Activated CD8-positive, alpha-beta T cell treated with anti-CD3 and anti-CD28 coated beads for 36 hours (primary cell): ENCODE results near the gene PROX2. TPM values are rescaled to one million over a fixed set of nuclear protein-coding genes. Genes with fewer than 3 reads are reported as not detected.
A peak's percentile ranks its signal among the peaks of the same experiment; 100 is the strongest.

ENCODE experiments used
- ATAC-seq: fragments of 200-7000 bp; cut with Tn5 transposase; one replicate; pipeline ENCODE4 v1.10.0; 2021; ENCODE audit warnings: mild to moderate bottlenecking, moderate library complexity
- CTCF ChIA-PET: fragments of 350-600 bp; sonication (Branson Sonifier 250); formaldehyde crosslinking; loops from one replicate; lab custom pipeline; 2021; ENCODE audit warnings: antibody characterized with exemption; lab: Charles Lee
- POLR2A ChIA-PET: fragments of 350-600 bp; sonication (Branson Sonifier 250); formaldehyde crosslinking; loops from one replicate; lab custom pipeline; 2021; ENCODE audit warnings: antibody characterized with exemption; lab: Charles Lee
- DNase-seq: peaks from one replicate; pipeline ENCODE4 v3.0.0-alpha.2; 2020
- H3K27ac Mint-ChIP-seq: one replicate; pipeline ENCODE4 v1.8.0; 2021; ENCODE audit warnings: mild to moderate bottlenecking, mixed read lengths
- H3K27me3 Mint-ChIP-seq: one replicate; pipeline ENCODE4 v1.8.0; 2021; ENCODE audit warnings: mixed read lengths
- H3K36me3 Mint-ChIP-seq: one replicate; pipeline ENCODE4 v1.8.0; 2021; ENCODE audit warnings: low read depth, mixed read lengths
- H3K4me1 Mint-ChIP-seq: one replicate; pipeline ENCODE4 v1.8.0; 2021; ENCODE audit warnings: low read depth, mixed read lengths
- H3K4me3 Mint-ChIP-seq: one replicate; pipeline ENCODE4 v1.8.0; 2021; ENCODE audit warnings: mild to moderate bottlenecking, moderate library complexity, mixed read lengths
- H3K9me3 Mint-ChIP-seq: one replicate; pipeline ENCODE4 v1.8.0; 2021; ENCODE audit warnings: mixed read lengths
- intact Hi-C: fragments of 100-400 bp; cut with micrococcal nuclease; formaldehyde crosslinking; loops from one replicate; pipeline ENCODE4 v1.10.0; 2022
- total RNA-seq, 2 experiments: library from RNA; stranded (reverse); gene quantifications; one replicate each; pipeline ENCODE4 v1.2.3, GENCODE V29; 2021
- TF ChIP-seq, protein P1 (sequence below): fragments of 200-600 bp; IDR thresholded peaks from one replicate; pipeline ENCODE4 v1.8.0; 2022; ENCODE audit warnings: antibody characterized with exemption, mild to moderate bottlenecking

Gene PROX2
- total RNA-seq, 2 experiments from 2014 or later = 0.38 to 0.65 TPM

DNA sequence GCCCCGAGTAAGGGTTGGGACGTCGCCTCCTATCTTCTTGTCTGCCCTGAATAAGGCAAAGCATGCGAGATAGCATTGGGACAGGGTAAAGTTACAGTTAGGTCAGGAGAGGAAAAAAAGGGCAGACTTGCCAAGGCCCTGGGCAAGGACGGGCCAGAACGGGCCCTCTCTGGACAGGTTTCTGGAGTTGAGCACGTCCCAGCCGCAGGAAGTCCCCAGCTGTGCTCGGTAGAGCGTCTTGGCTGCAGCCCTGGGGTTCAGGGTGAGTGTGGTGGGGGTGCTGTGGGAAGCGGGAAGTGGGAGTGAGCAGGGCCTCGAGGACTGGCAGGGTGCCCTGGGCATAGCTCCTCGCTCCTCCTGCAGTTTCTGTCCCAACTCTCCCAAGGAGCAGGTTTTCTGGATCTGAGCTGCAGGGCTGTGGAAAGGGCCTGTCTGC lies 41.7 kb upstream of the PROX2 start:
- Mint-ChIP-seq H3K27me3 (peaks cover 3% of the 10 kb centered on the region), H3K4me3 (no peak overlapping the region), H3K4me1 (peaks cover 4% of the 10 kb centered on the region), H3K27ac (no peak overlapping the region), H3K9me3 (no peaks in the 10 kb centered on the region), H3K36me3 (no peaks in the 10 kb centered on the region)
- ChIA-PET CTCF (interaction anchor here (1.5 kb wide), 1 partner anchor 57 kb away, joined by 9 read pairs; no protein-coding TSS in a partner anchor), POLR2A (interaction anchor here (1.0 to 1.3 kb wide), 2 partner anchors 11 to 13 kb away, joined by 3 read pairs; no protein-coding TSS in a partner anchor)
- no peak for DNase-seq
- TF ChIP-seq, protein P1, sequence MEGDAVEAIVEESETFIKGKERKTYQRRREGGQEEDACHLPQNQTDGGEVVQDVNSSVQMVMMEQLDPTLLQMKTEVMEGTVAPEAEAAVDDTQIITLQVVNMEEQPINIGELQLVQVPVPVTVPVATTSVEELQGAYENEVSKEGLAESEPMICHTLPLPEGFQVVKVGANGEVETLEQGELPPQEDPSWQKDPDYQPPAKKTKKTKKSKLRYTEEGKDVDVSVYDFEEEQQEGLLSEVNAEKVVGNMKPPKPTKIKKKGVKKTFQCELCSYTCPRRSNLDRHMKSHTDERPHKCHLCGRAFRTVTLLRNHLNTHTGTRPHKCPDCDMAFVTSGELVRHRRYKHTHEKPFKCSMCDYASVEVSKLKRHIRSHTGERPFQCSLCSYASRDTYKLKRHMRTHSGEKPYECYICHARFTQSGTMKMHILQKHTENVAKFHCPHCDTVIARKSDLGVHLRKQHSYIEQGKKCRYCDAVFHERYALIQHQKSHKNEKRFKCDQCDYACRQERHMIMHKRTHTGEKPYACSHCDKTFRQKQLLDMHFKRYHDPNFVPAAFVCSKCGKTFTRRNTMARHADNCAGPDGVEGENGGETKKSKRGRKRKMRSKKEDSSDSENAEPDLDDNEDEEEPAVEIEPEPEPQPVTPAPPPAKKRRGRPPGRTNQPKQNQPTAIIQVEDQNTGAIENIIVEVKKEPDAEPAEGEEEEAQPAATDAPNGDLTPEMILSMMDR = no peak
- intact Hi-C loops = no loop called here
- no peak for ATAC-seq

DNA sequence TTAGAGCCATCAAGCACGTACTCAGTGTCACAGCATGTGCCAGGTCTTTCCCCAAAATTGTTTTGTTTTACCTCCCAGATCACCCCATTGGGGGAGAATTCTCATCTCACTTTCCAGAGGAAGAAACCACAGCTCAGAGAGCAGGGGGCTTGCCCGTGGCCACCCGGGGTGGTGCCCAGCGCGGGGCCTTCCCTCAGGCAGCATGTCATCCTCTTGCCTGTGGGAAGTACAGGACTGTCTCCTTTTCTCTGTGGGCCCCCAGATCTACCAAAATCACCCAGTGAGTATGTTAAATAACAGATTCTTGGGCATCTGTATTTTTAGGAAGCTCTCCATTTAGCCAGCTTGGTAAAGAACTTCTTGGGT lies 41.2 kb upstream of the PROX2 start:
- POLR2A ChIA-PET = interaction anchor here (0.6 to 1.3 kb wide), 3 partner anchors 11 to 114 kb away, joined by 3 read pairs; no protein-coding TSS in a partner anchor
- ATAC-seq (no peak), DNase-seq (no peak)
- CTCF ChIA-PET = interaction anchor here (0.8 to 1.5 kb wide), 2 partner anchors 56 to 172 kb away, joined by 3 to 9 read pairs; no protein-coding TSS in a partner anchor
- Mint-ChIP-seq H3K4me3 (no peak overlapping the region), H3K27me3 (peaks cover under 1% of the 10 kb centered on the region), H3K27ac (no peak overlapping the region), H3K4me1 (peaks cover 1% of the 10 kb centered on the region), H3K36me3 (no peaks in the 10 kb centered on the region), H3K9me3 (no peaks in the 10 kb centered on the region)
- TF ChIP-seq, protein P1 = no peak
- intact Hi-C loops = no loop called here

DNA sequence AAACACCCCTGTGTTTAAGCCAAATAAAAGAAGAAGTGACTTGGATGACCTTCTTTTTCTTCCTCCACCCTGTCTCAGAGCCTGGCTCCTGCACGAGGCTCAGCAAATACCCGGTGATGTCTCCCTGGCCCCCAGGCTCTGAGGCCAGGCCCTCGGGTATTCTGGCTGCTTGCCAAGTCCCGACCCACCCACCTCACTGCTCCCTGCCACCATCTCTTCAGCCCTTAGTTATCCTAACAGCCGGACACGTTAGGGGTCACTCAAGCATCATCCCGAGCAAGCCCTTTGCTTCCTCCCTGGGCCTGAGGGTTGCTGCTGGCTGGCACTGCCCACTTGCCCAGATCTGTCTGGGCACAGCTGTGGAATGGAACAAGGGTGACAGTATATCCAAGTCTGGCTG lies 39.9 kb upstream of the PROX2 start:
- H3K4me3 Mint-ChIP-seq = no peak overlapping the region
- POLR2A ChIA-PET = no interaction called here
- H3K36me3 Mint-ChIP-seq = no peaks in the 10 kb centered on the region
- H3K4me1 Mint-ChIP-seq = no peaks in the 10 kb centered on the region
- intact Hi-C loops = no loop called here
- ATAC-seq (no peak), DNase-seq (no peak)
- TF ChIP-seq, protein P1 = no peak
- H3K27ac Mint-ChIP-seq = no peak overlapping the region
- H3K9me3 Mint-ChIP-seq = no peaks in the 10 kb centered on the region
- CTCF ChIA-PET = no interaction called here
- H3K27me3 Mint-ChIP-seq = no peaks in the 10 kb centered on the region

DNA sequence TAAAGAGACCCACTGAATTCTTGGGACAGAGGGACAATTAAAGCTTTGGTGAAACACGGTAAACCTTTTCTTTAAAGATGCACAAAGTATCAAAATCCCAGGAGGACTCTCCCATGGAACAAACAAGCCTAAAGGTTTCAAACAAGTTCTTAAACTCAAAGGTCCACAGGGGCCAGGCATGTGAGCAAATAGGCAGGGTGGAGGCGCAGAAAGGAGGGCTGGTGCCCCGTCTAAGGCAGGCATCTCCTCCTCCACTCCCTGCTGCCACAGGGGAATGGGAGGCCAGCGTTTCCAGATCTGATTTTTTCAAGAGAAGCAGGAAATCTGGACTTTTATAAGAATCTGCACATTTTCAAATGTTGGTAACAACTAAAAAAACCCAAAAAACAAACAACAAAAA lies 39.5 kb upstream of the PROX2 start:
- DNase-seq (no peak), ATAC-seq (no peak)
- H3K4me1 Mint-ChIP-seq = no peaks in the 10 kb centered on the region
- TF ChIP-seq, protein P1 = no peak
- ChIA-PET POLR2A (no interaction called here), CTCF (interaction anchor here (1.4 kb wide), 1 partner anchor 57 kb away, joined by 3 read pairs; no protein-coding TSS in a partner anchor)
- intact Hi-C loops = no loop called here
- H3K27me3 Mint-ChIP-seq = no peaks in the 10 kb centered on the region
- H3K27ac Mint-ChIP-seq = no peak overlapping the region
- no peaks in the 10 kb centered on the region for H3K36me3 Mint-ChIP-seq
- H3K9me3 Mint-ChIP-seq = no peaks in the 10 kb centered on the region
- no peak overlapping the region for H3K4me3 Mint-ChIP-seq

DNA sequence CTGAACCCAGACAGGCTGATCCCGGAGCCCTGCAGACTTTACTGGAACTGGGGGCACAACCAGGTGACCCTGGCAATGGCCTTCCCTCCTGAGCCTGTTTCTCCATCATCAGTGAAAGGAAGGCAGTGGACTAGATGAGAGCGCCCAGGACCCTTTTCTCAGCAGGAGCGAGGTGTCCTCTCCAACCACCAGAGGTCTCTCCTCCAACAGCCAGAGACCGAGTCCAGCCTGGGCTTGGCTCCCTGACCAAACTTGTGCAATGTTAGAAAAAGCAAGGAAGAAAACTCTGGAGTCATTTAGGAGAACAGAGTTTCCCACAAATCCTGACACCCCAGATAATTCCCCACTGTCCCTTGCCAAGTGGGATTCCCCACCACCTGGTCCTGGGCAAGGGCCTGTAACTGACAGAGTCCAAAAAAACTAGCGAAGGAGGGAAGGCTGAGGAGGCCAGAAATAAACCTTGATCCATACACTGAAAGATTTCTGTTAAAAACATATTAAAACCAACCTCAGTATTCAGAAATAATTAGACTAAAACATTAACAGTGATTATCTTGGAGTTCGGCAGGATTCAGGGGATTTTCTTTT lies 38.1 kb upstream of the PROX2 start:
- ATAC-seq = peak; percentile 58
- Mint-ChIP-seq H3K4me3 (no peak overlapping the region), H3K4me1 (no peaks in the 10 kb centered on the region), H3K36me3 (no peaks in the 10 kb centered on the region), H3K27me3 (no peaks in the 10 kb centered on the region), H3K27ac (no peak overlapping the region), H3K9me3 (no peaks in the 10 kb centered on the region)
- CTCF ChIA-PET = interaction anchor here (1.0 to 1.4 kb wide), 2 partner anchors 54 to 55 kb away, joined by 3 read pairs; no protein-coding TSS in a partner anchor
- peak; percentile 37 for DNase-seq
- intact Hi-C loops = no loop called here
- TF ChIP-seq, protein P1 = peak; percentile 34
- POLR2A ChIA-PET = no interaction called here
